Stimulated activated CD4-positive, alpha-beta T cell treated with anti-CD3 and anti-CD28 coated beads, Interleukin-4, amount 100 ng/mL, for 24 hours (primary cell): ENCODE measurements around the gene SEMA4B.
"Not testable (repeated sequence)": the region's sequence is repeated elsewhere in the genome, so short reads cannot be mapped to it uniquely, and the experiment has no call there.

Source experiments
- DNase-seq: peaks from one replicate; pipeline ENCODE4 v3.0.0-alpha.2; 2020

Gene SEMA4B, protein sequence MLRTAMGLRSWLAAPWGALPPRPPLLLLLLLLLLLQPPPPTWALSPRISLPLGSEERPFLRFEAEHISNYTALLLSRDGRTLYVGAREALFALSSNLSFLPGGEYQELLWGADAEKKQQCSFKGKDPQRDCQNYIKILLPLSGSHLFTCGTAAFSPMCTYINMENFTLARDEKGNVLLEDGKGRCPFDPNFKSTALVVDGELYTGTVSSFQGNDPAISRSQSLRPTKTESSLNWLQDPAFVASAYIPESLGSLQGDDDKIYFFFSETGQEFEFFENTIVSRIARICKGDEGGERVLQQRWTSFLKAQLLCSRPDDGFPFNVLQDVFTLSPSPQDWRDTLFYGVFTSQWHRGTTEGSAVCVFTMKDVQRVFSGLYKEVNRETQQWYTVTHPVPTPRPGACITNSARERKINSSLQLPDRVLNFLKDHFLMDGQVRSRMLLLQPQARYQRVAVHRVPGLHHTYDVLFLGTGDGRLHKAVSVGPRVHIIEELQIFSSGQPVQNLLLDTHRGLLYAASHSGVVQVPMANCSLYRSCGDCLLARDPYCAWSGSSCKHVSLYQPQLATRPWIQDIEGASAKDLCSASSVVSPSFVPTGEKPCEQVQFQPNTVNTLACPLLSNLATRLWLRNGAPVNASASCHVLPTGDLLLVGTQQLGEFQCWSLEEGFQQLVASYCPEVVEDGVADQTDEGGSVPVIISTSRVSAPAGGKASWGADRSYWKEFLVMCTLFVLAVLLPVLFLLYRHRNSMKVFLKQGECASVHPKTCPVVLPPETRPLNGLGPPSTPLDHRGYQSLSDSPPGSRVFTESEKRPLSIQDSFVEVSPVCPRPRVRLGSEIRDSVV

DNA sequence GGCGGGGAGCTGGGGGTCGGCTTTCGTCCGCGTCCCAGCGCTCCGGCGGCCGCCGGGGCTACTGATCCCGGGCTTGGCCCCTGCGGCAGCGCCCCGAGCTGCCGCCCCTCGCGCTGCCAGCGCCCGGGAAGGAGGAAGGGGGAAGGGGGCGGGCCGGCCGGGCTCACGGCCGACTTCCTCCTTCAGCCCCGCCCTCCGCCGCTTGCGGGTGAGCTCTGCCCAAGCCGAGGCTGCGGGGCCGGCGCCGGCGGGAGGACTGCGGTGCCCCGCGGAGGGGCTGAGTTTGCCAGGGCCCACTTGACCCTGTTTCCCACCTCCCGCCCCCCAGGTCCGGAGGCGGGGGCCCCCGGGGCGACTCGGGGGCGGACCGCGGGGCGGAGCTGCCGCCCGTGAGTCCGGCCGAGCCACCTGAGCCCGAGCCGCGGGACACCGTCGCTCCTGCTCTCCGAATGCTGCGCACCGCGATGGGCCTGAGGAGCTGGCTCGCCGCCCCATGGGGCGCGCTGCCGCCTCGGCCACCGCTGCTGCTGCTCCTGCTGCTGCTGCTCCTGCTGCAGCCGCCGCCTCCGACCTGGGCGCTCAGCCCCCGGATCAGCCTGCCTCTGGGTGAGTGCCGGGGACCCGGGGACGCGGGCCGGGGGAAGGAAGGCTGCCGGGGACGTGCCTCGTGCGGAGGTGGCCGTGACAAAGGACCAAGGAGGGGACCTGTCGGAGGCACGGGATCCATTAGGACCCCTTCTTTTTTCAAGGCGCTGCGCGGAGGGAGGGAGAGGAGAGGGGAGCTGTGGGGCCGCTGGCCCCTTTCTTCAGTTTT, at the start of gene SEMA4B:
SEMA4B (plus strand) TSS at position 201 of the 814 bp plus-strand sequence; CDS start at position 450, 249 bp downstream.
- DNase-seq: peak; percentile 68

DNA sequence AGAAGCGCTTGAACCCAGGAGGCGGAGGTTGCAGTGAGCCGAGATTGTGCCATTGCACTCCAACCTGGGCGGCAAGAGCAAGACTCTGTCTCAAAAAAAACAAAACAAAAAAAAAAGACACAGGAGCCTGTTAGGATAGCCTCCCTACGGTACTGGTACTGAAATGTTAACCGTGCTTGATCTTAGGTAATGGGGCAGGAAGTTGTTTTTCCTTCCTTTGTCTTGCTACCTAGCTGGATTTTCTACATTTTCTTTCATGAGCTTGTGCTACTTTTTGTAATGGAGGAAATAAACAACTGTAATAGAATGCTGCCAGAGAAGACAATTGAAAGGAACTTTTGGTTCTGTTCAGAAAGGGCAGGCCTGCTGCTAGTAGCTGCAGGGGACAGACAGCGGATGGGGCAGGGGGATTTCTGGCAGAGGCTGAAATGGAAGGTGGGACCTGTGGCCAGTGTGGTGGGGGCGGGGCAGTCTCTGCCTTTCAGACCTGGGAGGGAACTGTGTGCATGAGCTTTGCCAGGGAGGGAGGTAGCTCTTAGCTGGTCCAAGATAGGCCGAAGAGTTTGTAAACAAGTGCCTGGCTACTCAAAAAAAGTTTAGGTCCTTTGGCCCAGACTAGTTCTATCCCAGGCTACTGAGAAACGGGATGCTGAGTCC, 49.0 kb upstream of the SEMA4B start:
- DNase-seq: no peak

DNA sequence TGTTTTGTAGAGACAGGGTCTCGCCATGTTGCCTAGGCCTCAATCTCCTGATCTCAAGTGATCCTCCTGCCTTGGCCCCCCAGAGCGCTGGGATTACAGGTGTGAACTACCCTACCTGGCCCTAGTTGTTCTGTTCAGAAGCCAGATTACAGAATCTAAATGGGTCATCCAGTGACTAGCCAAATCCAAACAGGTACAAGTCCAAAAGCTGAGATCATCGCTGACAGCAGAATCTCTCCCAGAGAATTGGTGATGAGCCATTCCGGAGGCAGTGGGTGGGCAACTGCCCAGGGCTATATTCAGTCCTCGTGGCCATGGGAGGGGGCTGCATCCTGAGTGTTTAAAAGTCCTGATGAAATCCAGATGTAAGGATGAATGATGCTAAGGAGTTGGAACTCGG, 47.5 kb upstream of the SEMA4B start:
- DNase-seq: no peak

DNA sequence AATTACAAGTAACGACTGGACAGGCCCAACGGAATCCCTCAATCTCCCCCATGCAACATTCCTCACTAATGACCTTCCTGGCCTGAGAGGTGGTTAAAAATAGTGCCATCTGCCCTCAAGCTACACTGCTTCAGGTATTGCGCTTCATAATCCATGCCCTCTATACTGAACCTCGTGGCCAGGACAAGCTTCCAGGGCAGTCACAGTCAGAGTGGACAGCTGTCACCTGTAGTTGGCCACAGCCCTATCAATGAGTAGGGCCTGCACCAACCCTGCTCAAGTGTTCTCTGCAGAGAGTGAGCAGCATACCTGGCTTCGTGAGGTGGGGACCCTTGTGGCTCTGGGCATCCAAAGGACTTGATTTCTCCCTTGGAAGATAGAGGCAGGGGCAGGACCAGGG, 46.9 kb upstream of the SEMA4B start:
- no peak for DNase-seq

DNA sequence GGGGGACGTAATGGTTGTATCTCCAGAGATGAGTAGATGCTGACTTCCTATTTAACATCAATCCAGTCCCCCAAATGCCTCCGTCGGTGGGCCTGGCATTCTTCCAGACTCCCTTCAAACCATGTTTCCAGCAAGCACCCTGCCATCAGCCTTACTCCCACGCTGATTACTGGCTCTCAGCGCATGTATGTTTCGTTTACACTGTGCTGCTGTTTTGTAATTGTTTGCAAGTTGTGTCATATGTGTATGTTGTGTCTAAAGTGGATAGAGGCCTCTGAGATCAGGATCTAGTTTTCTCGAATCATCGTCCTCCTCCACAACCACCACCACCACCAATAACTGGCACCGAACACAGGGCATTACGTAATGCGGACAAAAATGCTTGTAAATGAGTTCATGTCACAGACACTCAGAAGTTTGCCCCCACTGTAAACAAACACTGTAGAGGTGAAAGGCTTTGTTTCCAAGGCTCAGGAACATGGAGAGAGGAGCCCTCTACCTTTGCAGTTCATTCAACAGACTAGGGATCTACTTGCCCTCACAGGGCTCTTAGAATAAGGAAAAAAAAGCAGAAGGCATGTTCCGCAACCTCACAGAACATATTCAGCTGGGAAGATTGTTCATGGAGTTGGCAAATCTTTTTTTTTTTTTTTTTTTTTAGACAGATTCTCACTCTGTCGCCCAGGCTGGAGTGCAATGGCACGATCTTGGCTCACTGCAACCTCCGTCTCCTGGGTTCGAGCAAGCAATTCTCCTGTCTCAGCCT, 46.1 kb upstream of the SEMA4B start:
- DNase-seq: no peak

DNA sequence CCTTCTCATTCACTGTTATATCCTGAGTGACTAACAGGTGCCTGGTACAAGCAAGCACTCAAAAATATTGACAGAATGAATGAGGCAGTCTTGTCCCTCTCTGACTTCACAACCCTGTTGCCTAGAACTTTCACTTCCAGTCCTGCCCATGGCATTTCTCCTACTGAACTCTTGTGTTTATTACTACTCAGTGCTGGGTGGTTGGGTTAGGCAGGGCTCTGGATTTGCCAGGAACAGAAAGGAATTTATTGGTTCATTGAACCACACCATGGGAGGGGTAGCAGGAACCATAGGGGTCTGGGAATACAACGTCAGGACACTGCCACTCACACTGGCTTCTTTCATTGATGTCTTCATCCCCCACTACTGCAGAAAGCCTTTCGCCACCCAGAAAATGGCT, 41.9 kb upstream of the SEMA4B start:
- no peak for DNase-seq

DNA sequence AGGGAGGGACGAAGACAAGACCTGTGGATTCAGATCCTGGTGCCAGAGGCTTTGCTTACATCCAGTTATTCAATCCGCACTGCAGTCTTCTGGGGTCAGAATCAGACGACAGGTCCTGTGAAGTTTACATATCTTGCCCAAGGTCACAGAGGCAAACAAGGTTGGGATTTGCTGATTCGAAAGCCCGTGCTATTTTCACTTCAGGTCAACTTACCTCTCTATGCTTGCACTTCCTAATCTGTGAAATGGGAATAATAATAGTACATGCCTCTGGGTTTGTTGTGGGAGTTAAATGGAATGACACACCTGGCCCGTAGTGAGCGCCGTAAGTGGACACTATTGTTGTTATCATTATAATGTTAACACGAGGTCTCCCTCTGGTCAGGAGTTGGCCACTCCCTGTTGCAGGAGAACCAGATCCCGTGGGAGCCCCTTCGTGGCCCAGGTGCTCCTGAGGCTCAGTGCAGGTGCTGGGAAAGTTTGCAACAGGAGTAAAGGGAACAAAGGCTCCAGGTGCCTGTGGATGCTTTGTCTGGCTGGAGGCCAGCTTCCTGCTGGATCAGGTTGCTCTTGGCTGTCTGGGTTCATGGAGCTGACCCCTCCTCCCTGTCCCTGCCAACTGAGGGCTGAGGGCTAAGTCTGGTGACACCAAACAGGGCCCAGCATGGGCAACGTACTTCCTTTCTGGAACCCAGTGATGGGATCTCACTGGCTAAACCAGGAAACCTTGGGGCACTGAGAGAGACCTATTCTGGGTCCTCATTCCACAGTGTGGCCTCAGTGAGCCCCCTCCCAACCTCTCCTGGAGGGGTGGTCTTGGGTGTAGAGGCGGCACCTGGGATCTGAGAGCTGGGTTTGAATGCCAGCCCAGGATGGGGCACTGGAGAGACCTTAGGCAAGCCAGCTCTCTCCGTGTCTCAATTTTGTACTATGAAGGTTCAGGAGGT, 40.1 kb upstream of the SEMA4B start:
- DNase-seq: no peak

DNA sequence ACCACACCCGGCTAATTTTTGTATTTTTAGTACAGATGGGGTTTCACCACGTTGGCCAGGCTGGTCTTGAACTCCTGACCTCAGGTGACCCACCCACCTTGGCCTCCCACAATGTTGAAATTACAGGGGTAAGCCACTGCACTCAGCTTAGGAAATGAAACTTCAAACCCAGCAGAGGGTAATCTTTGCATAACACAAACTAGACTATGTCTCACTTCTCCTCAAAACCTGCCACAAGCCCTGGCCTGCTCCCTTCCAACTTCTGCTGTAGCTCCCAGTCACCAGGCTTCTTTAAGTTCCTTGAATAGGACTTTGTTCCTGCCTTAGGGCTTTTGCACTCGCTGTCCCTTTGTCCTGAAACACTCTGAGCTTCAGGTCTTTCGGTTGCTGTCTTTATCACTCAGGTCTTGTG, 39.2 kb upstream of the SEMA4B start:
- no peak for DNase-seq

DNA sequence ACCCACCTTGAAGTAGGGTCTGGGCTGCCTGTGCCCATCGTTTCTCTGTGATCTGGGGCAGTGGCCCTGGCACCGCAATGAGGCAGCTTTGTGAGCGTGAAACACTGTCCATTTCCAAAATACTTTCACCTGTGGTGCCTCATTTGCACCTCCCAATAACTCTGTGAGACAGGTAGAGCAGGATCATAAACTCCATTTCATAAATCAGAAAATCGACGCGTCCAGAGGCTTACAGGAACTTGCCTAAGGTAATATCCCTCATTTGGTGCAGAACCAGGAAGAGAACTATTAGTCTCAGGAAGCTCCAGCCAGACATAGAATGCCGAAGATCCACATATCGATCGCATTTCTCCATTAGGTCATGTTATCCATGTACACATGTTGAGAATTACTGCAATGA, 38.2 kb upstream of the SEMA4B start:
- DNase-seq: no peak

DNA sequence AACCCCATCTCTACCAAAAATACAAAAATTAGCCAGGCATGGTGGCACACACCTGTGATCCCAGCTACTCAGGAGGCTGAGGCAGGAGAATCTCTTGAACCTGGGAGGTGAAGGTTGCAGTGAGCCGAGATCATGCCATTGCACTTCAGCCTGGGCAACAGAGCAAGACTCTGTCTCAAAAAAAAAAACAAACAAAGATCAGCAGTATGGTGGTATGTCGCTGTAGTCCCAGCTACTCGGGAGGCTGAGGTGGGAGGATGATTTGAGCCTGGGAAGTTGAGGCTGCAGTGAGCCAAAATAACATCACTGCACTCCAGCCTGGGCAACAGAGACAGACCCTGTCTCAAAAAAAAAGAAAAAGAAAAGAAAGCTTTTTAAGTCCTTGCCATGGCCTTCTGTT, 36.9 kb upstream of the SEMA4B start:
- not testable (repeated sequence) for DNase-seq

DNA sequence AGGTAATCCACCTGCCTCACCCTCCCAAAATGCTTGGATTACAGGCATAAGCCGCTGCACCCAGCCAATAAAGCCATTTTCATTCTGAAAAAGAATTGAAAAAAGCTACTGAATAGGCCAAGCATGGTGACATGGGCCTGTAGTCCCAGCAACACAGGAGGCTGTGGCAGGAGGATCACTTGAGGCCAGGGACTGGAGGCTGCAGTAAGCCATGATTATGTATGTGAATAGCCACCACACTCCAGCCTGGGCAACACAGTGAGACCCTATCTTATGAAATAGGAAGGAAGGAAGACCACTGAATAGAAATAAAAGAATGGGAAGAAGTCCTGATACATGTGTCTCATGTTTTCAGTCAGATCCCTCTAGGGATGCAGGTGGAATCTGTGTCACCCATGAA, 36.0 kb upstream of the SEMA4B start:
- DNase-seq: no peak

DNA sequence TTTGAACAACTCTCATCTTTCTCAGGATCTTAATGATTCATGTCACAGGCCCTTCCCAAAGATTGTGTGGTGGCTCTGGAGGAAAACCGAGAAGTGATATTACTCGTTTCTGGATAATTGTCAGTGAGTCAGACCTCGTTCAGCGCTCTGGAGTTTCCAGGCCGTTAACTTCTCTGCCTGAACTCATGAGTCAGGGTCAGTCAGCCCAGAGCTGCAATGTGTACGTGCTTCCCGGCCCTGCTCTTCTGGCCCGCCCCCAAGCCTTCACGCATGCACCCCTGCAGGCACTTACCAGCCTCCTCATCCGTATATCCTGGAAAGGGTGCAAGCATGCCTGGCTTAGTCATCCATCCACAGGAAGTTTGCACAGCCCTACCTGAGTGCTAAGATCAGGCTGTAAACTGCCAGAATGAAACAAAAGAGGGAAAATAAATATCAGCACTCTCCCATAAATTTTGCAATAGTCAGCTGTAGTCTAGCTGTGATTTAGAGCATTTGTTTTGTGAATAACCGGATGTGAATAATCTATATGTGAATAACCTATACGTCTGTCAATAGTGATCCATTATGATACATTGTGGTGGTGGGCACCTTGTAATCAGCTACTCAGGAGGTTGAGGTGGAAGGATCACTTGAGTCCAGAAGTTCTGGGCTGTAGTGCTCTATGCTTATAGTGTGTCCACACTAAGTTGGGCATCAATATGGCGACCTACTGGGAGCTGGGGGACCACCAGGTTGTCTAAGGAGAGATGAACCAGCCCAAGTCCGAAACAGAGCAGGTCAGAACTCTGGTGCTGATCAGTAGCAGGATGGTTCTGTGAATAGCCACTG, 35.3 kb upstream of the SEMA4B start:
- DNase-seq: peak; percentile 59

DNA sequence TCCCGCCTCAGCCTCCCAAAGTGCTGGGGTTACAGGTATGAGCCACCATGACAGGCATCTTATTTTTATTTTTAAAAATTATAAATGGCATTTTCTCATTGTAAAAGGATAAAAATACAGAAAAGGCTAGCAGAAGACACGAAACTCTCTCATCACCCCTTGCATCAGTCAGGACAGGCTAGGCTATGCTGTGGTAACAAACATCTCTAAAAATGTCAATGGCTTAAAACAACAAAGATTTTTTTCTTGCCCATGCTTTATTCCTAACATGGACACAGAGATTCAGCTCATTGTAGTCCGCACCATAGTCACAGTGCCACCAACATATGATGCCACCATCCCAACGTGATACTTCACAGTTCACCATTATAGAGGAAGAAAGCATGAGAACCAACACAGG, 34.0 kb upstream of the SEMA4B start:
- no peak for DNase-seq

DNA sequence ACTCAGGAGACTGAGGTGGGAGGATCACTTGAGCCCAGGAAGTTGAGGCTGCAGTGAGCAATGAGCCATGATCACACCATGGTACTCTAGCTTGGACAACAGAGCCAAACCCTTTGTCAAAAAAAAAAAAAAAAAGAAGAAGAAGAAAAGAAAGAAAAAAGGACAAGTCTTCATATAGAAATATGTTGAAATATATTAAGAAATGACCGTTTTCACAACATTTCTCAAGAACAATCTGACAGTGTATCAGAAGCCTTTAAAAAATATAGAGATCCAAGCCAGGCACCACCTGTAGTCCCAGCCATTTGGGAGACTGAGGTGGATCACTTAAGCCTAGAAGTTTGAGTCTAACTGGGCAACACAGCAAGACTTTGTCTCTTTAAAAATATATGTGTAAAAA, 29.5 kb upstream of the SEMA4B start:
- no peak for DNase-seq

DNA sequence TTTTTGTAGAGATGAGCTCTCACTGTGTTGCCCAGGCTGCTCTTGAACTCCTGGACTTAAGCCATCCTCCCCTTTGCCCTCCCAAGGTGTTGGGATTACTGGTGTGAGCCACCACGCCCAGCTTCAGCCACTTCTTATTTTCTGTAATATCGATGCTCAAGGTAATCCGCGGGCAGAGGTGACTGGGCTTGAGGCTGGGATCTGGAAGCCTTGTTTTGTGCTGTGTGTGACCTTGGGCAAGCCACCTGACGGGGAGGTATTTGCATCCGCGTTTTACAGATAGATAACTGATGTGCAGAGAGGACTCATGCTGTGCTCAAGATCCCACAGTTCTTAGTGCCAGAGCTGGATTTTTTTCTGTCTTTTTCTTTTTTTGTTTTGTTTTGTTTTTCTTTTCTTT, 27.8 kb upstream of the SEMA4B start:
- DNase-seq: no peak

DNA sequence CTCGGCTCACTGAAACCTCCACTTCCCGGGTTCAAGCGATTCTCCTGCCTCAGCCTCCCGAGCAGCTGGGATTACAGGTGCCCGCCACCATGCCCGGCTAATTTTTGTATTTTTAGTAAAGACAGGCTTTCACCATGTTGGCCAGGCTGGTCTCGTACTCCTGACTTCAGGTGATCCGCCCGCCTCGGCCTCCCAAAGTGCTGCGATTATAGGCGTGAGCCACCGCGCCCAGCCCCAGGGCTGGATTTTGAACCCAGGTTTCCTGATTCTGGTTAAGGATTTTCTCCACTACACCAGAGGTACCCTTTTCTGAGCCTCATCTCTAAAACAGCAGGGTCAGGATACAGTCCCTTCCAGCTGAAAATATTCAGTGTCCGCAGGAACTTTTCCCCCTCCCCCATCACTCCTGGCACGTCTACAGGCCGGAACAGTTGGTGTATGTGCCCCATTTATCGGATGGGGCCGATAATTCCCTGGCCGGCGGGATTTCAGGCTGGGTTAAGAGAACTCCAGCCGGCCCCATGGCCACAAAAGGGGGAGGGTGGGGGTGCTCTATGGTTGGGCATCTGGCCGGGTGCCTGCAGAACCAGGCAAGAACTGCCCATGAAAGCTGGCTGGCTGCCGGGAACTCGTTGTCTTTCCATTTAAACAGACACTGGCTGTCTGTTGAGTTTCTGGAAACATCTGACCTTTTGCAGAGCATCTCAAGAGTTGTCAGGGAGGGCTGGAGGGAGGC, 26.8 kb upstream of the SEMA4B start:
- no peak for DNase-seq

DNA sequence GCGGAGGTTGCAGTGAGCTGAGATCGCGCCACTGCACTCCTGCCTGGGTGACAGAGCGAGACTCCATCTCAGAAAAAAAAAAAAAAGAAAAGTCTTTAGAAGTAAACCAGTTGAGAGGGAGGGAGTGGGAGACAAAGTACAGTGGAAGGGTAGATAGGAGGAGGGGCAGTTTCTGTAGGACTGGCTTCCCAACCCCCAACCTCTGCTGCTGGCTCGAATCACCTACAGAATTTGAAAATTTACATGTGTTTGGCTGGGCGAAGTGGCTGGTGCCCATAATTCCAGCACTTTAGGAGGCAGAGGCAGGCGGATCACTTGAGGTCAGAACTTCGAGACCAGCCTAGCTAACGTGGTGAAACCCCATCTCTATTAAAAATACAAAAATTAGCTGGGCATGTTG, 24.1 kb upstream of the SEMA4B start:
- DNase-seq: no peak

DNA sequence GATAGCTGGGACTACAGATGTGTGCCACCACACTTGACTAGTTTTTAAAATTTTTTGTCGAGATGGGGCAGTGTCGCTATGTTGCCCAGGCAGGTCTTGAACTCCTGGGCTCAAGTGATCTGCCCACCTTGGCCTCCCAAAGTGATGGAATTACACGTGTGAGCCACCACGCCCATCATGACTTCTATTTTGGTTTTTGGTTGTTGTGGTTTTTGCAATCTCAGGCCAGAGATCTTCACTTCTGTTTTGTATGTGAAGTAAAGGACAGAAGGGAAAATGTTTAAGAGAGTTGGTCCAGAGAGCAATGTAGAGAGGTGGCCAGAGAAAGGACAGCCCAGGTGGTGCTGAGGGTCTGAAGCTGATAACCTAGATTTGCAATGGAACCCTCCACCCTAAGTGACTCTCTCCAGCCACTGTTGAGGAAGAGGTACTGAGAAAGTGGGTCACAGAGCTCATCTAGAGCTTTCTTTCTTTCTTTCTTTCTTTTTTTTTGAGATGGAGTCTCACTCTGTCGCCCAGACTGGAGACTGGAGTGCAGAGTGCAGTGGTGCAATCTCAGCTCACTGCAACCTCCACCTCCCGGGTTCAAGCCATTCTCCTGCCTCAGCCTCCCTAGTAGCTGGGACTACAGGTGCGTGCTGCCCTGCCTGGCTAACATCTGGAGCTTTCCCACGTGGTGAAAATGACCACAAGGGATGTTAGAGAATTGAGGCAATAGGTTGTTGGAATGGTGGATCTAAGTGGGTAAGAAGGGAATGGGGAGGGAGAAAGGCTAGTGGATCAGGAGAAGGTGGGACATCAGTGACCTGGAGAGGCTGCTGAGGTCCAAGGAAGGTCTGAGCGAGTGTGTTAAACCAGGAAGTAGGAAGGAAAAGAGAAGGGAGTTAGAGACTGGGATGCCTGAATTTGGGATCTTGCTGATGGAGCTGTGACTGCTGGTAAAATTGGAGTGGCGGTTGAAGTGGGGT, 22.4 kb upstream of the SEMA4B start:
- DNase-seq: no peak
